Liver (tissue), 9 donors: ENCODE data around the gene NAIF1. TPM values are rescaled to one million over a fixed set of nuclear protein-coding genes. Genes with fewer than 3 reads are reported as not detected.
A peak's percentile ranks its signal among the peaks of the same experiment; 100 is the strongest.

Source experiments
- DNase-seq: peaks from one replicate; pipeline ENCODE4 v3.0.0-alpha.2; 2017; ENCODE audit warnings: low spot score
- H3K27ac ChIP-seq, 2 donors: one replicate each; pipeline ENCODE4 v1.7.0; 2013; ENCODE audit warnings: inconsistent platforms in 2 of 2, low read length in 2 of 2, control low read depth in 1 of 2, low read depth in 1 of 2, mild to moderate bottlenecking in 1 of 2
- H3K27me3 ChIP-seq, 4 donors: one replicate each; pipeline versions ENCODE4 v1.6.1 to v1.7.0; 2013; ENCODE audit warnings: low read length in 3 of 4, inconsistent platforms in 1 of 4, mild to moderate bottlenecking in 1 of 4, moderate library complexity in 1 of 4; ENCODE audit not compliant: control insufficient read depth in 4 of 4, insufficient read depth in 4 of 4
- H3K36me3 ChIP-seq, 4 donors: one replicate each; pipeline versions ENCODE4 v1.6.1 to v1.7.0; 2013; ENCODE audit warnings: low read length in 3 of 4, mild to moderate bottlenecking in 3 of 4, low read depth in 1 of 4, moderate library complexity in 1 of 4; ENCODE audit not compliant: control insufficient read depth in 4 of 4, insufficient read depth in 3 of 4
- H3K4me1 ChIP-seq, 4 donors: one replicate each; pipeline versions ENCODE4 v1.6.1 to v1.7.0; 2013; ENCODE audit warnings: low read length in 3 of 4, mild to moderate bottlenecking in 3 of 4, moderate library complexity in 1 of 4; ENCODE audit not compliant: control insufficient read depth in 4 of 4, insufficient read depth in 4 of 4
- H3K4me3 ChIP-seq, 3 donors: one replicate each; pipeline versions ENCODE4 v1.6.1 to v1.7.0; 2013; ENCODE audit warnings: low read length in 3 of 3, control low read depth in 1 of 3, low read depth in 1 of 3, mild to moderate bottlenecking in 1 of 3
- H3K9ac ChIP-seq, 2 donors: one replicate each; pipeline ENCODE4 v1.7.0; 2013; ENCODE audit warnings: low read length in 2 of 2, mild to moderate bottlenecking in 2 of 2, moderate library complexity in 2 of 2, control low read depth in 1 of 2, low read depth in 1 of 2
- H3K9me3 ChIP-seq, 4 donors: one replicate each; pipeline versions ENCODE4 v1.6.1 to v1.7.0; 2013; ENCODE audit warnings: low read length in 3 of 4; ENCODE audit not compliant: control insufficient read depth in 4 of 4
- CTCF ChIP-seq: fragments of 150-350 bp; IDR thresholded peaks from 2 replicates; pipeline ENCODE4 v1.5.1; 2017; ENCODE audit warnings: improper control_type of control experiment, low read depth, low read length; ENCODE audit not compliant: missing input control
- EGR1 ChIP-seq, 2 donors: IDR thresholded peaks; 2 replicates each; pipeline ENCODE4 v1.6.1; 2016 to 2018; ENCODE audit warnings: antibody characterized with exemption in 2 of 2, low read depth in 2 of 2
- FOXA1 ChIP-seq: IDR thresholded peaks from 2 replicates; pipeline ENCODE4 v1.6.1; 2016; ENCODE audit warnings: antibody characterized with exemption
- FOXA2 ChIP-seq: IDR thresholded peaks from 2 replicates; pipeline ENCODE4 v1.6.1; 2016; ENCODE audit warnings: antibody characterized with exemption
- GABPA ChIP-seq, 2 donors: IDR thresholded peaks in 1 of 2; conservative IDR thresholded peaks in 1 of 2; 2 replicates each; pipeline ENCODE4 v1.6.1; 2016; ENCODE audit warnings: antibody characterized with exemption in 2 of 2, mild to moderate bottlenecking in 1 of 2, moderate library complexity in 1 of 2
- HNF4A ChIP-seq, 2 donors: conservative IDR thresholded peaks; 2 replicates each; pipeline ENCODE4 v1.6.1; 2016; ENCODE audit warnings: antibody characterized with exemption in 2 of 2, mild to moderate bottlenecking in 2 of 2
- HNF4G ChIP-seq: IDR thresholded peaks from 2 replicates; pipeline ENCODE4 v1.6.1; 2016; ENCODE audit warnings: antibody characterized with exemption
- JUND ChIP-seq, 2 donors: IDR thresholded peaks; 2 replicates each; pipeline ENCODE4 v1.6.1; 2016; ENCODE audit warnings: antibody characterized with exemption in 2 of 2
- NR2F2 ChIP-seq: IDR thresholded peaks from 2 replicates; pipeline ENCODE4 v1.6.1; 2016; ENCODE audit warnings: antibody characterized with exemption
- RAD21 ChIP-seq, 2 donors: IDR thresholded peaks; 2 replicates each; pipeline ENCODE4 v1.6.1; 2016; ENCODE audit warnings: antibody characterized with exemption in 2 of 2, mild to moderate bottlenecking in 2 of 2
- RXRA ChIP-seq, 2 donors: IDR thresholded peaks; 2 replicates each; pipeline ENCODE4 v1.6.1; 2017 to 2018; ENCODE audit warnings: antibody characterized with exemption in 2 of 2, mild to moderate bottlenecking in 1 of 2
- SP1 ChIP-seq: IDR thresholded peaks from 2 replicates; pipeline ENCODE4 v1.6.1; 2018; ENCODE audit warnings: antibody characterized with exemption, mild to moderate bottlenecking
- TAF1 ChIP-seq: conservative IDR thresholded peaks from 2 replicates; pipeline ENCODE4 v1.6.1; 2016; ENCODE audit warnings: antibody characterized with exemption, mild to moderate bottlenecking
- YY1 ChIP-seq: IDR thresholded peaks from 2 replicates; pipeline ENCODE4 v1.6.1; 2016; ENCODE audit warnings: antibody characterized with exemption, mild to moderate bottlenecking
- ZBTB33 ChIP-seq: IDR thresholded peaks from 2 replicates; pipeline ENCODE4 v1.6.1; 2016; ENCODE audit warnings: antibody characterized with exemption
- WGBS: extraction: QIAGEN DNeasy Blood & Tissue Kit; methylation state at CpG from one replicate; pipeline ENCODE4 v1.1.7; 2013; 5-methylcytosine and 5-hydroxymethylcytosine counted together
- polyA plus RNA-seq, 2 donors: library from polyadenylated mRNA; stranded (reverse) in 1 of 2; unstranded in 1 of 2; fragments of 200-250 nt in 1 of 2; fragments of >200 nt in 1 of 2; fragmentation: Nextera tagmentation in 1 of 2; extraction: Ambion mirVana in 1 of 2; gene quantifications; one replicate each; pipeline versions ENCODE4 v1.2.1 to v1.2.3, GENCODE V29; 2013 to 2015
- total RNA-seq, 2 donors: library from RNA; depleted of rRNA; stranded (reverse); fragments of >200 nt; gene quantifications; one replicate each; pipeline ENCODE4 v1.2.3, GENCODE V29; 2014
- TF ChIP-seq, protein P1 (sequence below): IDR thresholded peaks from 2 replicates; pipeline ENCODE4 v1.6.1; 2016; ENCODE audit warnings: antibody characterized with exemption
- TF ChIP-seq, protein P2 (sequence below): IDR thresholded peaks from 2 replicates; pipeline ENCODE4 v1.6.1; 2016; ENCODE audit warnings: antibody characterized with exemption, mild to moderate bottlenecking
- TF ChIP-seq, protein P3 (sequence below): IDR thresholded peaks from 2 replicates; pipeline ENCODE4 v1.6.1; 2016; ENCODE audit warnings: antibody characterized with exemption
- donor health status: healthy.
- donor health status: healthy.
- donor health status: healthy.
- donor health status: healthy.
- donor health status: healthy.

Gene NAIF1
- total and polyA plus RNA-seq, 4 donors, result 2.5 to 6.5 (median 4.7) TPM

- no peaks in the 10 kb centered on the region for H3K27me3 ChIP-seq
- H3K4me1 ChIP-seq, result peaks cover 14 to 63% (median 51%) of the 10 kb centered on the region in 4 donors
- peak overlapping the region; percentile 98 to 99 for H3K9ac ChIP-seq
- H3K27ac ChIP-seq, result peak overlapping the region; percentile 91 to 94
- no peaks in the 10 kb centered on the region for H3K9me3 ChIP-seq
- peak; percentile 82 to 95 for TF ChIP-seq RXRA (IDR thresholded peaks at IDR 0.05)
- TF ChIP-seq HNF4A (conservative IDR thresholded peaks at IDR 0.05), result peak; percentile 88 to 93
- TF ChIP-seq EGR1 (IDR thresholded peaks at IDR 0.05; ENCODE audit: low read depth in 2 of 2), result peak in 1 of 2 donors; percentile 56
- peak; percentile 89 for TF ChIP-seq ZBTB33
- TF ChIP-seq CTCF, result no peak
- peak; percentile 96 to 97 for TF ChIP-seq JUND (IDR thresholded peaks at IDR 0.05)
- TF ChIP-seq HNF4G, result peak; percentile 75
- peak; percentile 59 for TF ChIP-seq FOXA2
- TF ChIP-seq, protein P1, sequence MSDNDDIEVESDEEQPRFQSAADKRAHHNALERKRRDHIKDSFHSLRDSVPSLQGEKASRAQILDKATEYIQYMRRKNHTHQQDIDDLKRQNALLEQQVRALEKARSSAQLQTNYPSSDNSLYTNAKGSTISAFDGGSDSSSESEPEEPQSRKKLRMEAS, result peak; percentile 75
- TF ChIP-seq RAD21 (IDR thresholded peaks at IDR 0.05), result peak; percentile 4 to 31
- peak; percentile 76 for TF ChIP-seq NR2F2
- peak; percentile 91 for TF ChIP-seq YY1
- TF ChIP-seq GABPA (IDR thresholded peaks at IDR 0.05 in 1 of 2, conservative IDR thresholded peaks at IDR 0.05 in 1 of 2), result peak in 1 of 2 donors; percentile 13
- TF ChIP-seq, protein P2, sequence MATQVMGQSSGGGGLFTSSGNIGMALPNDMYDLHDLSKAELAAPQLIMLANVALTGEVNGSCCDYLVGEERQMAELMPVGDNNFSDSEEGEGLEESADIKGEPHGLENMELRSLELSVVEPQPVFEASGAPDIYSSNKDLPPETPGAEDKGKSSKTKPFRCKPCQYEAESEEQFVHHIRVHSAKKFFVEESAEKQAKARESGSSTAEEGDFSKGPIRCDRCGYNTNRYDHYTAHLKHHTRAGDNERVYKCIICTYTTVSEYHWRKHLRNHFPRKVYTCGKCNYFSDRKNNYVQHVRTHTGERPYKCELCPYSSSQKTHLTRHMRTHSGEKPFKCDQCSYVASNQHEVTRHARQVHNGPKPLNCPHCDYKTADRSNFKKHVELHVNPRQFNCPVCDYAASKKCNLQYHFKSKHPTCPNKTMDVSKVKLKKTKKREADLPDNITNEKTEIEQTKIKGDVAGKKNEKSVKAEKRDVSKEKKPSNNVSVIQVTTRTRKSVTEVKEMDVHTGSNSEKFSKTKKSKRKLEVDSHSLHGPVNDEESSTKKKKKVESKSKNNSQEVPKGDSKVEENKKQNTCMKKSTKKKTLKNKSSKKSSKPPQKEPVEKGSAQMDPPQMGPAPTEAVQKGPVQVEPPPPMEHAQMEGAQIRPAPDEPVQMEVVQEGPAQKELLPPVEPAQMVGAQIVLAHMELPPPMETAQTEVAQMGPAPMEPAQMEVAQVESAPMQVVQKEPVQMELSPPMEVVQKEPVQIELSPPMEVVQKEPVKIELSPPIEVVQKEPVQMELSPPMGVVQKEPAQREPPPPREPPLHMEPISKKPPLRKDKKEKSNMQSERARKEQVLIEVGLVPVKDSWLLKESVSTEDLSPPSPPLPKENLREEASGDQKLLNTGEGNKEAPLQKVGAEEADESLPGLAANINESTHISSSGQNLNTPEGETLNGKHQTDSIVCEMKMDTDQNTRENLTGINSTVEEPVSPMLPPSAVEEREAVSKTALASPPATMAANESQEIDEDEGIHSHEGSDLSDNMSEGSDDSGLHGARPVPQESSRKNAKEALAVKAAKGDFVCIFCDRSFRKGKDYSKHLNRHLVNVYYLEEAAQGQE, result peak; percentile 95
- TF ChIP-seq, protein P3, sequence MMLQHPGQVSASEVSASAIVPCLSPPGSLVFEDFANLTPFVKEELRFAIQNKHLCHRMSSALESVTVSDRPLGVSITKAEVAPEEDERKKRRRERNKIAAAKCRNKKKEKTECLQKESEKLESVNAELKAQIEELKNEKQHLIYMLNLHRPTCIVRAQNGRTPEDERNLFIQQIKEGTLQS, result peak; percentile 76
- peak; percentile 90 for TF ChIP-seq SP1
- peak; percentile 99 for TF ChIP-seq TAF1
- TF ChIP-seq FOXA1, result peak; percentile 44
- peaks cover 0 to 11% (median 0%) of the 10 kb centered on the region in 4 donors for H3K36me3 ChIP-seq
- DNase-seq, result peak; percentile 79
- 7% methylated on average over 32 of the region's 32 CpGs for WGBS
- H3K4me3 ChIP-seq, result peak overlapping the region; percentile 56 to 93 (median 82)
Measured at GRCh38 chr9:128098297-128099230, 31.4 kb upstream of the NAIF1 start.
